HCT116 (cell line): Measurements from ENCODE around the gene PRR23A. TPM values are rescaled to one million over a fixed set of nuclear protein-coding genes. Genes with fewer than 3 reads are reported as not detected.
"Not testable (repeated sequence)": the region's sequence is repeated elsewhere in the genome, so short reads cannot be mapped to it uniquely, and the experiment has no call there.

ENCODE experiments used
- ATAC-seq: fragments of 200-7000 bp; cut with Tn5 transposase; 2 replicates; pipeline ENCODE4 v1.9.1; 2020; ENCODE audit warnings: mild to moderate bottlenecking, moderate library complexity
- BruUV-seq: library from RNA; stranded (reverse); fragments of 400-500 nt; replicated peaks from 2 replicates; lab custom pipeline; 2021; lab: Mats Ljungman, UMichigan
- CTCF ChIA-PET: fragments of 300-600 bp; sonication (Branson Sonifier 250); formaldehyde crosslinking; loops from one replicate; lab custom pipeline; 2021; ENCODE audit warnings: antibody characterized with exemption; lab: Charles Lee
- POLR2A ChIA-PET: fragments of 300-600, 350-600 bp; sonication (Branson Sonifier 250); formaldehyde crosslinking; loops from one replicate; lab custom pipeline; 2021; ENCODE audit warnings: antibody characterized with exemption; lab: Charles Lee
- RAD21 ChIA-PET, 2 experiments: fragments of 300-600 bp; sonication (Branson Sonifier 250); formaldehyde crosslinking; loops; one replicate each; lab custom pipeline; 2023; ENCODE audit warnings: low total read pairs in 2 of 2; ENCODE audit not compliant: uncharacterized antibody in 2 of 2, unreplicated experiment in 2 of 2, low non-redundant PET in 1 of 2; lab: Charles Lee
- DNase-seq: peaks from one replicate; pipeline ENCODE4 v3.0.0-alpha.2; 2010; ENCODE audit warnings: low read depth, low spot score
- H2AFZ ChIP-seq: fragments of 200-600 bp; shearing (Covaris generic), sonication (generic); 2 replicates; pipeline ENCODE4 v1.6.1; 2017; ENCODE audit warnings: low read depth, mixed run types, mixed read lengths, antibody characterized with exemption, low read length; ENCODE audit not compliant: poor library complexity, severe bottlenecking
- H3K27ac ChIP-seq: 2 replicates; pipeline ENCODE4 v1.5.1; 2012; ENCODE audit warnings: low read depth, low read length
- H3K27me3 ChIP-seq: fragments of 200-600 bp; sonication (generic); 2 replicates; pipeline ENCODE4 v1.6.1; 2016; ENCODE audit warnings: mixed run types, low read length, mixed read lengths; ENCODE audit not compliant: insufficient read depth
- H3K36me3 ChIP-seq, 2 experiments: fragments of 200-500 bp in 1 of 2; fragments of 200-600 bp in 1 of 2; sonication (Bioruptor generic) in 1 of 2; sonication (generic) in 1 of 2; 2 replicates each; pipeline versions ENCODE4 v1.5.1 to v1.6.1; 2014 to 2016; ENCODE audit warnings: low read length in 2 of 2, inconsistent platforms in 1 of 2, mixed read lengths in 1 of 2, mixed run types in 1 of 2; ENCODE audit not compliant: insufficient read depth in 2 of 2, control insufficient read depth in 1 of 2
- H3K4me1 ChIP-seq, 2 experiments: fragments of 200-600 bp in 1 of 2; sonication (generic) in 1 of 2; 2 replicates each; pipeline versions ENCODE4 v1.5.1 to v1.6.1; 2012 to 2017; ENCODE audit warnings: low read length in 2 of 2, inconsistent platforms in 1 of 2, mild to moderate bottlenecking in 1 of 2, mixed read lengths in 1 of 2, mixed run types in 1 of 2, moderate library complexity in 1 of 2; ENCODE audit not compliant: insufficient read depth in 2 of 2, control insufficient read depth in 1 of 2
- H3K4me2 ChIP-seq: fragments of 200-600 bp; sonication (generic); 2 replicates; pipeline ENCODE4 v1.6.1; 2017; ENCODE audit warnings: mixed run types, low read length, mixed read lengths
- H3K4me3 ChIP-seq, 2 experiments: fragments of 200-600 bp in 1 of 2; sonication (generic) in 1 of 2; replicated peaks in 1 of 2; 2 replicates each; pipeline ENCODE4 v1.5.1; 2011 to 2016; ENCODE audit warnings: low read length in 2 of 2, control low read depth in 1 of 2, low read depth in 1 of 2, mild to moderate bottlenecking in 1 of 2, mixed read lengths in 1 of 2, mixed run types in 1 of 2
- H3K79me2 ChIP-seq: fragments of 200-600 bp; sonication (generic); 2 replicates; pipeline ENCODE4 v1.6.1; 2017; ENCODE audit warnings: mild to moderate bottlenecking, mixed run types, low read length, moderate library complexity, mixed read lengths; ENCODE audit not compliant: insufficient read depth
- H3K9ac ChIP-seq: fragments of 200-600 bp; sonication (generic); 2 replicates; pipeline ENCODE4 v1.6.1; 2016; ENCODE audit warnings: low read length, mixed read lengths
- H3K9me2 ChIP-seq: fragments of 200-600 bp; sonication (generic), shearing (Covaris generic); 2 replicates; pipeline ENCODE4 v1.6.1; 2017; ENCODE audit warnings: mixed run types, mild to moderate bottlenecking, moderate library complexity; ENCODE audit not compliant: insufficient read depth
- H3K9me3 ChIP-seq, 2 experiments: fragments of 200-500 bp in 1 of 2; fragments of 200-600 bp in 1 of 2; sonication (Bioruptor generic) in 1 of 2; sonication (generic) in 1 of 2; 2 replicates each; pipeline ENCODE4 v1.6.1; 2014 to 2017; ENCODE audit warnings: low read length in 2 of 2, mixed read lengths in 2 of 2, inconsistent platforms in 1 of 2, low read depth in 1 of 2, mild to moderate bottlenecking in 1 of 2, mixed run types in 1 of 2, moderate library complexity in 1 of 2; ENCODE audit not compliant: control insufficient read depth in 1 of 2, insufficient read depth in 1 of 2
- H4K20me1 ChIP-seq: fragments of 200-600 bp; sonication (generic), shearing (Covaris generic); 2 replicates; pipeline ENCODE4 v1.6.1; 2017; ENCODE audit warnings: mixed run types, mild to moderate bottlenecking, moderate library complexity; ENCODE audit not compliant: insufficient read depth
- EGR1 ChIP-seq: IDR thresholded peaks from 2 replicates; pipeline ENCODE4 v1.6.1; 2012; ENCODE audit warnings: low read depth
- ELF1 ChIP-seq: IDR thresholded peaks from 2 replicates; pipeline ENCODE4 v1.6.1; 2012; ENCODE audit warnings: low read depth, borderline replicate concordance
- EZH2phosphoT487 ChIP-seq: fragments of 200-600 bp; IDR thresholded peaks from 2 replicates; pipeline ENCODE4 v1.6.1; 2018; ENCODE audit warnings: antibody characterized with exemption, borderline replicate concordance
- TCF7L2 ChIP-seq: IDR thresholded peaks from 2 replicates; pipeline ENCODE4 v1.7.0; 2011; ENCODE audit warnings: borderline replicate concordance, inconsistent platforms; ENCODE audit not compliant: insufficient read depth, insufficient read length; ENCODE audit errors: extremely low read depth
- ZFX ChIP-seq: fragments of 450-650 bp; IDR thresholded peaks from 2 replicates; pipeline ENCODE4 v1.6.1; 2017
- intact Hi-C: fragments of 100-400 bp; cut with micrococcal nuclease; formaldehyde crosslinking; loops from 2 replicates; pipeline ENCODE4 v1.10.0; 2022
- total RNA-seq: library from RNA; stranded (reverse); gene quantifications from one replicate; pipeline ENCODE4 v1.2.1, GENCODE V29; 2021; ENCODE audit not compliant: unreplicated experiment

PRR23A gene
- total RNA-seq, 1 experiment from 2014 or later, result not detected

DNA sequence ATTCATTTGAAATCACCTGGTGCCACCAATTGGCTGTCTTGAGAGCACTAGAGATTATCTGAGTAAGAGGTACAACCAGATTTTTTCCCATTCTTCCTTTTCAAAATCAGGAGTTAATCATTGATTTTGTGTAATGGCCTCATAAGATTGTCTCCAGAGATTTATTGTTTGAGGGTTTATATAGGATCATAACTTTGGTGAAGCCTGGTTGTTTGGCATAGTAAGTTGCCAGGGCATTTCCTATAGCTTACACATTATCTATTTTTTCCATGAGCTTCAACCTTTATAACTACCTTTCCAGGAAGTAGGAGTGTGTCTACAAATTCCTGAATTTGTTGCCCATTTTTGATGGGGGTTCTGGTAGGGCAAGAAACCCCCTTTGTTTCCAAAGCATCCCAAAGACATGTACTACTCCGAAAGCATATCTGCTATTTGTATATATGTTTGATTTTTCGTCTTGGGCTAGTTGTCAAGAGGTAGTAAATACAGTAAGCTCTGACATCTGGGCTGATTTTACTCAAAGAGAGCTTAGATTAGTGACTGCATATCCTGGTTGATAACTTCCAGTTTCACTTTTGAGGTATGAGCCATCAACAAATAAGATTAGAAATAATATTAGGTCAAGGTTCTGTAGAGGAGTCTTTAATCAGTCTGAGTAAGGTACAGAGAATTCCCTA lies 26.4 kb upstream of the PRR23A start:
- no peaks in the 10 kb centered on the region for H4K20me1 ChIP-seq

DNA sequence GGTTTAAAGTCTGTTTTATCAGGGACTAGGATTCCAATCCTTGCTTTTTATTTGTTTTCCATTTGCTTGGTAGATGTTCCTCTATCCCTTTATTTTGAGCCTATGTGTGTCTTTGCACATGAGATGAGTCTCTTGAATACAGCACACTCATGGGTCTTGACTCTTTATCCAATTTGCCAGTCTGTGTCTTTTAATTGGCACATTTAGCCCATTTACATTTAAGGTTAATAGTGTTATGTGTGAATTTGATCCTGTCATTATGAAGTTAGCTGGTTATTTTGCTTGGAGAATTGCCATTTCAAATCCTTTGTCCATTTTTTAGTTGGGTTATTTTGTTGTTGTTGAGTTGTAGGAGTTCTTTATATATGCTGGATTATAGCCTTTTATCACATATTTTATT lies 24.5 kb upstream of the PRR23A start:
- RAD21 ChIA-PET, H2AFZ ChIP-seq, H3K4me3 ChIP-seq, H4K20me1 ChIP-seq, POLR2A ChIA-PET, BruUV-seq, H3K27ac ChIP-seq, DNase-seq, H3K79me2 ChIP-seq, H3K36me3 ChIP-seq, H3K9me2 ChIP-seq, intact Hi-C loops, H3K27me3 ChIP-seq, H3K9ac ChIP-seq, H3K9me3 ChIP-seq, H3K4me1 ChIP-seq, ATAC-seq, CTCF ChIA-PET, H3K4me2 ChIP-seq: not testable (repeated sequence)

More for the DNA sequence above, 26.4 kb upstream of the PRR23A start:
- Histone ChIP-seq H3K4me2 (no peak overlapping the region), H3K27ac (no peak overlapping the region), H3K9me2 (no peaks in the 10 kb centered on the region), H3K4me1 (no peaks in the 10 kb centered on the region), H2AFZ (no peak overlapping the region), H3K9ac (no peak overlapping the region), H3K27me3 (no peaks in the 10 kb centered on the region), H3K79me2 (no peaks in the 10 kb centered on the region), H3K4me3 (no peak overlapping the region), H3K36me3 (no peaks in the 10 kb centered on the region), H3K9me3 (no peaks in the 10 kb centered on the region)
- TF ChIP-seq EZH2phosphoT487 (no peak), ELF1 (no peak), TCF7L2 (no peak), EGR1 (no peak), ZFX (no peak)
- no peak for ATAC-seq
- CTCF ChIA-PET, result no interaction called here
- RAD21 ChIA-PET, result no interaction called here
- intact Hi-C loops, result no loop called here
- POLR2A ChIA-PET, result no interaction called here
- no peak for DNase-seq
- BruUV-seq, result no TSS peak
